IMR-90 (cell line): ENCODE data around the gene AGPAT3.

Source experiments
- CEBPB ChIP-seq: IDR thresholded peaks from 2 replicates; pipeline ENCODE4 v1.6.1; 2012; ENCODE audit warnings: low read depth, low read length, improper control_type of control experiment
- CHD1 ChIP-seq: IDR thresholded peaks from 2 replicates; pipeline ENCODE4 v1.6.1; 2012; ENCODE audit warnings: low read depth, low read length, improper control_type of control experiment
- CTCF ChIP-seq: conservative IDR thresholded peaks from 2 replicates; pipeline ENCODE4 v1.5.1; 2012; ENCODE audit warnings: mild to moderate bottlenecking, low read depth, low read length, improper control_type of control experiment
- ELK1 ChIP-seq: fragments of 150-350 bp; IDR thresholded peaks from 2 replicates; pipeline ENCODE4 v1.6.1; 2016; ENCODE audit warnings: low read depth, mild to moderate bottlenecking, low read length, moderate library complexity, borderline replicate concordance
- FOS ChIP-seq: fragments of 150-350 bp; IDR thresholded peaks from 2 replicates; pipeline ENCODE4 v1.6.1; 2016; ENCODE audit warnings: low read depth, low read length
- MAFK ChIP-seq: IDR thresholded peaks from 2 replicates; pipeline ENCODE4 v1.6.1; 2012; ENCODE audit warnings: low read depth, low read length, improper control_type of control experiment
- MAZ ChIP-seq: IDR thresholded peaks from 2 replicates; pipeline ENCODE4 v1.6.1; 2012; ENCODE audit warnings: low read depth, mild to moderate bottlenecking, low read length, improper control_type of control experiment, moderate library complexity, borderline replicate concordance
- MXI1 ChIP-seq: IDR thresholded peaks from 2 replicates; pipeline ENCODE4 v1.6.1; 2012; ENCODE audit warnings: low read depth, mild to moderate bottlenecking, low read length, moderate library complexity, borderline replicate concordance
- NFE2L2 ChIP-seq: fragments of 150-350 bp; IDR thresholded peaks from 2 replicates; pipeline ENCODE4 v1.6.1; 2016; ENCODE audit warnings: low read depth, mild to moderate bottlenecking, low read length
- POLR2A ChIP-seq: IDR thresholded peaks from 2 replicates; pipeline ENCODE4 v1.6.1; 2012; ENCODE audit warnings: mild to moderate bottlenecking, low read depth, low read length
- RAD21 ChIP-seq: IDR thresholded peaks from 2 replicates; pipeline ENCODE4 v1.6.1; 2012; ENCODE audit warnings: low read length, improper control_type of control experiment
- RCOR1 ChIP-seq: IDR thresholded peaks from 2 replicates; pipeline ENCODE4 v1.6.1; 2012; ENCODE audit warnings: mild to moderate bottlenecking, low read length, improper control_type of control experiment; ENCODE audit not compliant: insufficient replicate concordance
- RFX5 ChIP-seq: IDR thresholded peaks from 2 replicates; pipeline ENCODE4 v1.8.0; 2012; ENCODE audit warnings: low read depth, mild to moderate bottlenecking, low read length, moderate library complexity
- SMC3 ChIP-seq: fragments of 150-350 bp; IDR thresholded peaks from 2 replicates; pipeline ENCODE4 v1.6.1; 2016; ENCODE audit warnings: low read depth, mild to moderate bottlenecking, antibody characterized with exemption, low read length, moderate library complexity

DNA sequence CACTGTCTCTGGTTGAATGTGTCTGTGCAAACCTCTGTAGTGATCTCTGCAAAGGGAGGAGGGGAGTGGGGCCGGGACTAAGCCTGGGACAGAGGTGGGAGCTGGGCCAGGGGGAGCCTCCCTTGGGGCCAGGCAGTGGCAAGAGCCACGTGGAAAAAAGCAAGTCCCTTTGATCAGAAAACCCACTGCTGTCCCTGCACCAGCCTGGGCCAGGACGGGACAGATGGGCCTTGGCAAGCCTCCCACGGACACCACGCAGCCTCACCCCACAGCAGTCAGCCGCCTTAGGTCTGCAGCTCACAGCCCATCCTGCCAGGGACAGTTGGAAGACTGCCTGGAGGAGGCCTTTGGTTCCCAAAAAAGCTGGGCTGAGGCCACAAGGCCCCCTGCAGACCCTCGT is 135.3 kb downstream of the AGPAT3 start:
- TF ChIP-seq CTCF (no peak), FOS (no peak), RCOR1 (no peak), POLR2A (no peak), SMC3 (no peak), MAZ (no peak), RAD21 (no peak), CEBPB (no peak), MAFK (no peak), MXI1 (no peak), ELK1 (no peak), CHD1 (no peak), RFX5 (no peak), NFE2L2 (no peak)
